Measurements from ENCODE around the gene UACA. TPM values are rescaled to one million over a fixed set of nuclear protein-coding genes. Genes with fewer than 3 reads are reported as not detected.

The UACA gene
- total and polyA plus RNA-seq, 9 of the 15 experiments (the other 6 are each of a cell fraction or from before 2014, with no cell fraction given): 0.06 to 0.33 (median 0.15) TPM; not detected in 5

DNA sequence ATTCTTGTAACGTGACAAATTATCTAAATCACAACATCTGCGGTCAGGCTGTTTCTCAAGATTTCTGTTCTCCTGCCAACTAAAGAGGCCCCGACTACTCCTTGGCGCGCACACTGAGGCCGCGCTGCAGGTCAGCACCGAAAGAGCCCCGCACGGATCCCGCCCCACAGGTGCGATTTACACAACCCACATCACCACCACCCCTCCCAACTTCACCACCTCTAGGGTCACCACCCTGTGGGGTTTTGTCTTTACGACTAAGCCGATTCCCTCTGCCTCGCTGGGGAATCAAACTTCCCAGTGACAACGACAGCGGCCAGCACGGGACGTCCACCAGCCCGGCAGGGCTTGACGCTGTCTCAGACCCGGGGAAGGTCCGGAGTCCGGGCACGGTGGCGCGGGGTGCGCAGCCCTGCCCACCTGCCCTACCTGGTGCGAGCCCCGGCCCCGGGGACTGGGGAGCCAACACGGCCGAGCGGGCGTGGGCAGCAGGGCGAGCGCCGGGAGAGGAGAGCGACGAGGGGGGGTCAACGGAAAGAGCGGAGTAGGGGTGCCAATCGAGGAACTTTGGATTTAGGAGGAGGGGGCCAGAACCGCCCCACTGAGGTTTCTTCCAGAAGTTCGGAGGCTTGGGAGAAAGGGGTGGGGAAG lies 764 bp downstream of the UACA start:
- no TSS peak for BruUV-seq (replicated peaks)
- Histone ChIP-seq H3K27me3 (ENCODE audit: control insufficient read depth in 2 of 2, insufficient read depth in 2 of 2, low read length in 2 of 2) (no peaks in the 10 kb centered on the region; a peak in 1 of 5 replicates), H3K4me2 (ENCODE audit: insufficient read depth, low read length) (no peak overlapping the region), H3K4me3 (no peak overlapping the region), H3K9me1 (ENCODE audit: control insufficient read depth, insufficient read depth, low read length) (no peaks in the 10 kb centered on the region), H4K20me1 (replicated peaks; ENCODE audit: control insufficient read depth, insufficient read depth, low read length) (no peaks in the 10 kb centered on the region), H3K36me3 (ENCODE audit: control insufficient read depth, insufficient read depth, low read length) (no peaks in the 10 kb centered on the region), H3K79me2 (ENCODE audit: control insufficient read depth, insufficient read depth, low read length) (no peaks in the 10 kb centered on the region), H3K9me3 (replicated peaks; ENCODE audit: control insufficient read depth, insufficient read depth, low read depth, low read length) (no peaks in the 10 kb centered on the region), H3K27ac (ENCODE audit: extremely low read depth, low read depth, low read length) (no peak overlapping the region), H3K4me1 (replicated peaks in 1 of 2; ENCODE audit: control insufficient read depth in 2 of 2, insufficient read depth in 2 of 2, low read length in 2 of 2) (peaks cover 0 to 11% of the 10 kb centered on the region in 2 experiments; a peak in 2 of 5 replicates), H2AFZ (ENCODE audit: low read depth, low read length) (no peak overlapping the region), H3K9ac (ENCODE audit: insufficient read depth in 1 of 2, low read depth in 2 of 2, low read length in 2 of 2) (no peak overlapping the region)
- DNase-seq (ENCODE audit: extremely low read depth in 1 of 4, low spot score in 3 of 4) (no peak), FAIRE-seq (no peak), ATAC-seq (no peak)
- POLR2A ChIA-PET: no interaction called here
- intact Hi-C loops (cut with micrococcal nuclease) (no loop called here), in situ Hi-C loops (cut with MboI) (no loop called here)
- TF ChIP-seq MTF1 (CRISPR knock-in tag; IDR thresholded peaks at IDR 0.05; ENCODE audit: borderline replicate concordance) (no peak), HMG20A (CRISPR knock-in tag; conservative IDR thresholded peaks at IDR 0.05) (no peak), ZBTB17 (CRISPR knock-in tag; IDR thresholded peaks at IDR 0.05) (no peak), CREM (IDR thresholded peaks at IDR 0.05; ENCODE audit: low read depth) (no peak), NR3C1 (CRISPR knock-in tag; IDR thresholded peaks at IDR 0.05) (no peak)
- TF ChIP-seq, protein P1, sequence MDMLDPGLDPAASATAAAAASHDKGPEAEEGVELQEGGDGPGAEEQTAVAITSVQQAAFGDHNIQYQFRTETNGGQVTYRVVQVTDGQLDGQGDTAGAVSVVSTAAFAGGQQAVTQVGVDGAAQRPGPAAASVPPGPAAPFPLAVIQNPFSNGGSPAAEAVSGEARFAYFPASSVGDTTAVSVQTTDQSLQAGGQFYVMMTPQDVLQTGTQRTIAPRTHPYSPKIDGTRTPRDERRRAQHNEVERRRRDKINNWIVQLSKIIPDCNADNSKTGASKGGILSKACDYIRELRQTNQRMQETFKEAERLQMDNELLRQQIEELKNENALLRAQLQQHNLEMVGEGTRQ (CRISPR knock-in tag; IDR thresholded peaks at IDR 0.05): no peak
- TF ChIP-seq, protein P2, sequence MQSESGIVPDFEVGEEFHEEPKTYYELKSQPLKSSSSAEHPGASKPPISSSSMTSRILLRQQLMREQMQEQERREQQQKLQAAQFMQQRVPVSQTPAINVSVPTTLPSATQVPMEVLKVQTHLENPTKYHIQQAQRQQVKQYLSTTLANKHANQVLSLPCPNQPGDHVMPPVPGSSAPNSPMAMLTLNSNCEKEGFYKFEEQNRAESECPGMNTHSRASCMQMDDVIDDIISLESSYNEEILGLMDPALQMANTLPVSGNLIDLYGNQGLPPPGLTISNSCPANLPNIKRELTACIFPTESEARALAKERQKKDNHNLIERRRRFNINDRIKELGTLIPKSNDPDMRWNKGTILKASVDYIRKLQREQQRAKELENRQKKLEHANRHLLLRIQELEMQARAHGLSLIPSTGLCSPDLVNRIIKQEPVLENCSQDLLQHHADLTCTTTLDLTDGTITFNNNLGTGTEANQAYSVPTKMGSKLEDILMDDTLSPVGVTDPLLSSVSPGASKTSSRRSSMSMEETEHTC (IDR thresholded peaks at IDR 0.05): no peak
- WGBS (ENCODE audit: insufficient coverage, low coverage, missing lambda C conversion rate): 26% methylated on average over 41 of the region's 45 CpGs
- CTCF ChIA-PET (ENCODE audit: low intra/inter-chr PET ratio): no interaction called here

Data from K562 (cell line).